ENCODE data around the gene MYRIP.
"Not testable (repeated sequence)": the region's sequence is repeated elsewhere in the genome, so short reads cannot be mapped to it uniquely, and the experiment has no call there.

The MYRIP gene

GRCh38 chr3:39806820-39807219, 2.6 kb upstream of the MYRIP start:
- DNase-seq (ENCODE audit: low read depth in 2 of 2) = no peak

GRCh38 chr3:39808467-39809180, 785 bp upstream of the MYRIP start:
- DNase-seq (ENCODE audit: low read depth in 2 of 2) = no peak

DNA sequence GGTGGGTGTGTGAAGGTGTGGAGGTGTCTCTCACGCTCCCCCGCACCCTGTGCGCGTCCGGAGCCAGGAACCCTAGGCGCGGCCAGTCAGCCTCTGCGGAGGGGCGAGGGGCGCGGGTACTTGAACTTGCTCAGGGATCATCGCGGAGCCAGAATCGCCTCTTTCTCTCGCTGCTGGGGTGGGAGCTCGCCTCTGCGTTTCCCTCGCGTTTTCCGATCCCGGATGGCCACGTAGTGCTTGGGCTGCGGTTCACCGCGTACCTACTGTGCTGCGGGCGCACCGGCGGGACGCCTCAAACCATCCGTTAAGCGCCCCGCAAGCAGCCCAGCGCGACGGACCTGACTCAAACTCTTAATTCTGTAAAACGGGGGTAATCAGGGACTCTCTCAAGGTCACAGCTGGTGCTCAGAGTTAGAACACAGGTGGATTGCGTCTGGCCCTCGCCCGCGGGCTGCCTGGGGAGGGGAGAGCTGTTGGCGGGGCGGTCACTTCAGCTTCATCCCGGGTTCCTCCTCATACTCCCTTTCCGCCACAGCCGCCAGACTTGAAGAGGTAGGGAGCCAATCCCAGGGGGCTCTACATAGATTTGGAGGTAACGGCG, 686 bp downstream of the MYRIP start:
- no peak for DNase-seq (ENCODE audit: low read depth in 2 of 2)

DNA sequence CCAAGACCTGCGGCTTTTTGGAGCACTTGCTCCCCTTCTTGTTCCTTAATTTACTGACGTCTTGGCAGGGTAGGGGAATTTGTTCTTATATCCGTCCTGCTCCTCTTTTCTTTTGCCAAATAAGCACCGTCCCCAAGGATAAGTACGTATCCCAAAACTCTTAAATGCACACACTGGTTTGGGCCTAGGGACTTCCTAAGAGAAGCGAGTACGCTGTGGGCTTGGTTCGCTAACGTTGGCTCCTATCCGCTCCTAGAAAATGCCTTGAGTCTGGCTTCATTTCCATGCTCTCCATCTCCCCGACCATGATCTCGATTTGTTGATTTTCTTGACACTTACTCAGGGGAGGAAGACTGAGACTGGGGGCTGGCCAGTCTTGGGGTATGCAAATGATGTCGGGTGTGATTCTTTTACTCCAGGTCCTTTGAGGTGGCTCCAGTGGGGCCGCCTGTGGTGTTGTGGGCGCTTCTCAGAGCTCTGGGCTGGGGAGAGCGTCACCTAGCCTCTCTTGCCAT, 1.3 kb downstream of the MYRIP start:
- no peak for DNase-seq (ENCODE audit: low read depth in 2 of 2)

DNA sequence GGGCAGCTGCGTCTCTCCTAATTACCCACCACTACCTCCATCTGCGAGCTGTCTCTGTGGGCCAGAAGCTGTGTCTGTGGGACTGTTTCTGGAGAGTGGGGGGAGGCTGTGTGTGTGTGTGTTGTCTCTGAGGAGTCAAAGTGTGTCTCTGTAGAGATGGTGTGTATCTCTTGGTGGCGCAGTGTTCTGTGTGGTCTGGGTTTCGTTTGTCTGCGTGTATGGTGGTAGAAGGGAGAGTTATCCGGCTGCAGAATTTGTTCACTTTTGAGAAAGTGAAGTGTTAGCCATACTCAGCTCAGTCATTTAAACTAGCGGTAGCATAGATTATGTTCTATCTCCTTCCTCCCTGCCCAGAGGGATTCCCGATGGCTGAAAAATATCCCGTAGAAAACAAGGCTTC, 2.2 kb downstream of the MYRIP start:
- no peak for DNase-seq (ENCODE audit: low read depth in 2 of 2)

DNA sequence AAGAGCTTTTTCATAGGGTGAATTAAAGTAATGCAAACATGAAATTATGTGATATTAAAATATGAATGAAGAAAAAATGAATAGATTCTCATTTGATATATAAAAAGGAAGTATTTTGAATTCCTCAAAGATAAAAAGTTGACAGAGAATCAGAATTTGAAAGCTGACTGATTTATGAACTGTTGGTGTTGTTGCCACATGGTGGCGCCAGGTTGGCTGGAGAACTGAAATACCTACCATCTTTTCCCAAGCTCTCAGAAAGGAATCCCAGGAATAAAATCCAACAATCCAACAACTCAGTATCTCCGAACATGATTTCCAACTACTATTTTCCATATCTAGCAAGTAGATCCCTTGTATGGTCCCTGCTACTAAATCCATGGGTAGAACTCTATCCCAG, 3.1 kb downstream of the MYRIP start:
- no peak for DNase-seq (ENCODE audit: low read depth in 2 of 2)

- DNase-seq (ENCODE audit: low read depth in 2 of 2) = no peak
Measured at GRCh38 chr3:39814007-39814406, 4.6 kb downstream of the MYRIP start.

DNA sequence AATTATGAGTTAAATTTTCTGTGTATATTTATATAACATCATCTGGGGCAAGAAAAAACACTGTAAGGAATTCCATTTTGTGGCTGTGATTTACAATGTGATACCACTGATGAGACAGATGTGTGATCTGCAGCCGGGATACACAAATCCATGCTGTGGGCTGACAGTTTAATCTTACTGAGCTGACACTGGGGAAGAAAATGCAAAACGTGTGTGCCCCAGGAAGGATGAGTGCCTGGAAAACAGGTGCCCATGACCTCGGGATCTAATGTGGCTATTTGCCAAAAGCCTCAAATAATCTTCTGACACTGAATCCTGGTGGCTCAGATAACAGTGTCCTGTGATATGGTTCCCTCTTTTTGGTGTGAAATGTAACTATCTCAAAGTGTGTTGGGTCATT, 10.5 kb downstream of the MYRIP start:
- DNase-seq (ENCODE audit: low read depth in 2 of 2) = no peak

GRCh38 chr3:39833764-39834163, 24.4 kb downstream of the MYRIP start:
- not testable (repeated sequence) for DNase-seq (ENCODE audit: low read depth in 2 of 2)

DNA sequence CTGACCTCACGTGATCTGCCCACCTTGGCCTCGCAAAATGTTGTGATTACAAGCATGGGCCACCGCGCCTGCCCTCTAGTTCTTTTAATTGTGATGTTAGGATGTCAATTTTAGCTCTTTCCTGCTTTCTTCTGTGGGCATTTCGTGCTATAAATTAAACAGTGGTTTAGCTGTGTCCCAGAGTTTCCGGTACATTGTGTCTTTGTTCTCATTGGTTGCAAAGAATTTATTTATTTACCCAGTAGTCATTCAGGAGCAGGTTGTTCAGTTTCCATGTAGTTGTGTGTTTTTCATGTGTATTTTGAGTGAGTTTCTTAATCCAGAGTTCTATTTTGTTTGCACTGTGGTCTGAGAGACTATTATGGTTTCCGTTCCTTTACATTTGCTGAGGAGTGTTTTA, 30.1 kb downstream of the MYRIP start:
- no peak for DNase-seq (ENCODE audit: low read depth in 2 of 2)

DNA sequence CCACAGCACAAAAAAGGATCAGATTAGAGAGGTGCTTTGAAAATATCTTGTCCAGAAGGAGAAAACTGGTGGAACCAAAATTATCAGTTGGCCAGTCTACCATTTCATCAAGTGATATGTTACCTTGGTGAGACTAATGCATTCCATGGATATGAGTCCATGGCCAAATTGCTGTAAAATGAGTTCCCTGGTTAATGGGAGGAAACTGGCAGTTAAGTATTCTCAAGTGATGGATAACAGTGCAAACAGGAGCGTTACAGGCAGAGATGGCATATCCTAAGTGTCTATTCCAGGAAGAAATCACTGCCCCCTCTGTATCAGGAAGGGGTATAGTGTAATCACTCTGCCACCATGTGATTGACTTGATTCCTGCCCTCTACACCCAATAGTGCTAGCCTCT, 34.0 kb downstream of the MYRIP start:
- no peak for DNase-seq (ENCODE audit: low read depth in 2 of 2)

DNA sequence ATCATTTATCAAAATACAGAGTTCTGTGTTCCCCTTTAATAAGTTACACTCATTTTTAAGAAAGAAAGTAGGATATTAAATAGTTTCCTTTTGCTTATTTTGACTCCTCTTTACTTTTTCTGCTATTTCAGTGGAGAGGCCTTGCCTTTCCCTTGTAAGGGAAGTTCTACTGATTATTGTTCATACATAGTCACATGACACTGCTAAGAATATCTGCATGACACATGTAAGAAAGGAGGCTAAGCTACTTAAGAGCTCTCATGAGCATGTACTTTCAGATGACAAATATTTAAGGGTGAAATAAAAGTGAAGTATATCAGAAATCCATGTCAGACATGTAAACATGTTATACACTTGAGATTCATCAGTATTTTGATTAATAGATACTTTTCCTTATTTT, 39.0 kb downstream of the MYRIP start:
- no peak for DNase-seq (ENCODE audit: low read depth in 2 of 2)

GRCh38 chr3:39849992-39850715, 40.7 kb downstream of the MYRIP start:
- no peak for DNase-seq (ENCODE audit: low read depth in 2 of 2)

DNA sequence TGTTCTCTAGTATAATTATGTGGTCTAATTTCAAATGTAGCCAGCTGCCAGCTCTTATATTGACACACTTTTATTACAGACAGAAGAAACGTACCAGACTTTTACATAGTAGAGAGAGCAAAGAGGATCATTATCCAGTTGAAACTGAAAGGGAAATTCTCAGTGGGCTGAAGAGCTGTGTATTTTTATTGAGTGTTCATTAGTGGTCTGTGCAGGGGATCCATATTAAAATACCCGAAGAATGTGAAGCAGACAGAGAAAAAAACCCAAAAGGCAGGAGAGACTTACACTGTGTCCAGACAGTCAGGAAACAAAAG, 41.3 kb downstream of the MYRIP start:
- DNase-seq (ENCODE audit: low read depth in 2 of 2) = no peak

DNA sequence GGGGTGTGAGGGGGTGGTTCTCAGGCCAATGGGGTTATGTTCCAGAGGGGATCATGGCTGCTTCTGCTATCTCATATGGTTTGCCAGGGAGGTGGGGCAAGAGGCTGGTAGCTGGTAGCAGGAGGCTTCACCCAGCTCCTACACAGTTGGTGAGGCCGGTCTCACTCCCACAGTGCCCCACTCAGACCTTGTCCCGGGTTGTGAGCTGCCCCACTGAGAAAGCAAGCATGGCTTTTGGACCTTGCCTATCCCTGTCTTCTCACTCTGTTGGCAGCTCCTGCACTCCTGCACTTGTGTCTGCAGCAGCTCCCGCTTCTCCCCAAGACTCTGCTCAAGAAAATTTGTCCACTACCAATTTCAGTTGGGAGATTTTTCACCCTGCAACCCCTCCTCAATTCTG, 46.1 kb downstream of the MYRIP start:
- DNase-seq (ENCODE audit: low read depth in 2 of 2) = no peak

DNA sequence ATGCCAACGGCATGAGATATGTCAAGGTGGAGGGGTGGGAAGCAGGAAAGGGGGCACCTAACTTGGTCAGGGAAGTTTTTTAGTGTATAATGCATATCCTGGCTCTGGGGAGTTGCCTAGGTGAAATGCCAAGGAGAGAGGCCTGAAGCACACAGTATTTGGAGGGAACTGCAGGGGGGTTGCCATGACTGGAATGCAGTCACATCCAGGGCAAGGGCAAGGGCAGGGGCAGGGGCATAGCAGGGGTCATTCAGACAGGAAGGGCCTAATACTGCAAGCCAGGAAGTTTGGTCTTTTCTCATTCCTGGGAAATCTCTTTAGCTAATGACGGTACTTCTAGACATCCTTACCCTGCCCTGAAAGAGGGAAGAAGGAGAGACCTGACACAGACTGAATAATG, 60.5 kb downstream of the MYRIP start:
- DNase-seq (ENCODE audit: low read depth in 2 of 2) = no peak

- no peak for DNase-seq (ENCODE audit: low read depth in 2 of 2)
Measured at GRCh38 chr3:39870706-39871105, 61.3 kb downstream of the MYRIP start.

DNA sequence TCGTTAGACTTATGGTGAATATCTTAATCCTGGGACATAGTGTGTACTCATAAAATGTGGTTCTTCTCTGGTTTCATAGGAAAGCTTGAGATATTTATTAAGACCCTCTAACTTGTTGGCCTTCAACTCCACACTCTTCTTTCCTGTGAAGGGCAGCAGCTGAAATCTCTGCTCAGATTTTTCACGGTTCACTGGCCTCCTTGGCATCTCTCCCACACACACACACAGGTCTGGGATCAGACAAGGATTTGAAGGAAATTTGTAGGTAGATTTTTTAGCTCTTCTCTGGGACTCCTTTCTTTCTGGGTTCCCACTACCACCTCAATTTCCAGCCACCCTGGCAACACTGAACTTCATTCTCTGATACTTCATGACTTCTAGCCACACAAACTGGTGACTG, 70.2 kb downstream of the MYRIP start:
- no peak for DNase-seq (ENCODE audit: low read depth in 2 of 2)

GRCh38 chr3:39882111-39882510, 72.7 kb downstream of the MYRIP start:
- DNase-seq (ENCODE audit: low read depth in 2 of 2) = no peak

DNA sequence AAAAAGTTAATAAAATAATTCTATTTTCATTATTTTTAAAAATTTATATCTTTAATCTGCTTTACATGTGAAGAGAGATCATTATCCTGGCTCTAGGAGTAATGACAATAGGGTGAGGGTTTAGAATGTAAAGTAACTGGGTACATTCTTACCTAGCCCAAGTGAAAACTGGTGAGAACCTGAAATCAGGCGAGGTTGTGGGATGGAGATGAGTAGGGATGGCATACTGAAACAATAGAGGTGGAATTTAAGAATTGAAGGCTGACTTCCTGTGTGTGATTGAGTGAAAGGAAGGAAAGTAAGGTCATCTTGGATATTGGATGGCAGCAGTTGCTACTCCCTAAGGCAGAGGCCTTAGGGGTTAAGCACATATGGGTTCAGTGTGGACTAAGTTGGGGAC, 82.7 kb downstream of the MYRIP start:
- DNase-seq (ENCODE audit: low read depth in 2 of 2) = no peak

DNA sequence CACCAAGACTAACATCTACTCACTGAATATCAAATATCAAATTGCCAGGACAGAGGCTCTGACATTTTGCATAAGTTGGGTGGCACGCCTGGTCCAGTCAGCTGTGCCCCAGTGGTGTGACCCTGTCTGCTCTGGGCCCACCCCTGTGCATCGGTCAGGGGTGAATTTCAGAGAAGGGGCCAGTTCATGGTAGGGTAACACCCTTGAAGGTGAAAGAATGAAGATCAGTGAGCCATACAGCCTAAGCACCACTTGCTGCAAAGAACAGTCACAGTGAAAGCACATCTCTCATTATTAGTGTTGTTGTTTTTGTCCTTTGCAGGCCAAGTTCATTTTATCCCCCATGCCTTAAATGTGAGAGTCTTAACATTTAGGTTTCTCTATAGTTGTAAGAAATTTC, 86.8 kb downstream of the MYRIP start:
- DNase-seq (ENCODE audit: low read depth in 2 of 2) = no peak

GRCh38 chr3:39900462-39901002, 91.1 kb downstream of the MYRIP start:
- DNase-seq (ENCODE audit: low read depth in 2 of 2) = no peak

DNA sequence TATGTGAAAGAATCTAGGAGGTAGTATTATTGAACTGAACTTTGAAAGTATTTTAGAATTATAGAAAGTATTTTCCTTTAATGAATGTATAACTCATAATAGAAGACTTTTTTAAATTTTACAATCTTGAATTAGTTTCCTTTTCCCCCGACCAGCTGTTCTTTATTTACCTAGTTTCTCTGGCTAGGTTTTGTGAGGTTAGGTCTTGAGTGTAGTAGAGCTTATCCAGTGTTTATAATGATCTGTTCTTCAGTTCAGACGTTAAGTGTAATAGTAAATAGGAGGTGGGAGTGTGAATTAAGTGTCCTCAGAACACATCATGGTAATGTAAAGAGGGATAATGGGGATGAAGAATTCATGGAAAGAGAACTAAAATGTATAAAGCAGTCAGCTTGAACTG, 93.8 kb downstream of the MYRIP start:
- no peak for DNase-seq (ENCODE audit: low read depth in 2 of 2)

All from stimulated activated CD4-positive, alpha-beta T cell treated with anti-CD3 and anti-CD28 coated beads, Interleukin-12 subunit alpha, Interleukin-12 subunit beta, amount 100 ng/mL, for 24 hours (primary cell).